A673 (cell line): ENCODE measurements around the gene KCNIP3. TPM values are rescaled to one million over a fixed set of nuclear protein-coding genes. Genes with fewer than 3 reads are reported as not detected.

ENCODE experiments used
- BruUV-seq: library from RNA; stranded (reverse); fragments of 400-500 nt; replicated peaks from 2 replicates; lab custom pipeline; 2021; lab: Mats Ljungman, UMichigan
- CTCF ChIA-PET: fragments of 300-600 bp; sonication (Branson Sonifier 250); formaldehyde crosslinking; loops from one replicate; lab custom pipeline; 2022; ENCODE audit warnings: antibody characterized with exemption; lab: Charles Lee
- POLR2A ChIA-PET: fragments of 300-600 bp; sonication (Branson Sonifier 250); formaldehyde crosslinking; loops from one replicate; lab custom pipeline; 2022; ENCODE audit warnings: antibody characterized with exemption; ENCODE audit not compliant: low non-redundant PET; lab: Charles Lee
- DNase-seq: peaks from one replicate; pipeline ENCODE4 v3.0.0-alpha.2; 2015; ENCODE audit warnings: low spot score
- H3K27ac ChIP-seq: fragments of 200-600 bp; sonication (generic); 2 replicates; pipeline ENCODE4 v1.5.1; 2016; ENCODE audit warnings: mixed run types, low read depth, mild to moderate bottlenecking, mixed read lengths, antibody characterized with exemption, low read length; ENCODE audit not compliant: poor library complexity, severe bottlenecking
- H3K27me3 ChIP-seq: fragments of 200-600 bp; sonication (generic); replicated peaks from 2 replicates; pipeline ENCODE4 v1.6.1; 2017; ENCODE audit warnings: mixed run types, low read depth, mild to moderate bottlenecking, mixed read lengths, antibody characterized with exemption, low read length; ENCODE audit not compliant: insufficient read depth, poor library complexity
- H3K36me3 ChIP-seq: fragments of 200-600 bp; sonication (generic); 2 replicates; pipeline ENCODE4 v1.6.1; 2016; ENCODE audit warnings: mixed run types, mild to moderate bottlenecking, mixed read lengths, antibody characterized with exemption, low read length; ENCODE audit not compliant: insufficient read depth, poor library complexity, severe bottlenecking
- H3K4me1 ChIP-seq: fragments of 200-600 bp; sonication (generic); 2 replicates; pipeline ENCODE4 v1.6.1; 2017; ENCODE audit warnings: mixed run types, mild to moderate bottlenecking, mixed read lengths, antibody characterized with exemption, low read length; ENCODE audit not compliant: insufficient read depth, poor library complexity, severe bottlenecking
- H3K4me3 ChIP-seq: fragments of 200-600 bp; sonication (generic); 2 replicates; pipeline ENCODE4 v1.5.1; 2016; ENCODE audit warnings: low read depth, mixed run types, mild to moderate bottlenecking, mixed read lengths, low read length; ENCODE audit not compliant: poor library complexity, severe bottlenecking
- H3K9me3 ChIP-seq: fragments of 200-600 bp; sonication (generic); 2 replicates; pipeline ENCODE4 v1.6.1; 2016; ENCODE audit warnings: mixed run types, low read depth, mild to moderate bottlenecking, mixed read lengths, antibody characterized with exemption, low read length; ENCODE audit not compliant: poor library complexity, severe bottlenecking
- CTCF ChIP-seq: fragments of 300-800, 200-600 bp; sonication (generic); conservative IDR thresholded peaks from 2 replicates; pipeline ENCODE4 v1.5.1; 2017; ENCODE audit warnings: low read depth, mild to moderate bottlenecking, antibody characterized with exemption, low read length, moderate library complexity, mixed read lengths
- EZH2 ChIP-seq: fragments of 200-600 bp; sonication (generic); IDR thresholded peaks from 2 replicates; pipeline ENCODE4 v1.6.1; 2017; ENCODE audit warnings: borderline replicate concordance, low read depth, mild to moderate bottlenecking, mixed read lengths, antibody characterized with exemption, low read length; ENCODE audit not compliant: poor library complexity, severe bottlenecking
- intact Hi-C: fragments of 100-400 bp; cut with micrococcal nuclease; formaldehyde crosslinking; loops from one replicate; pipeline ENCODE4 v1.10.0; 2022; ENCODE audit not compliant: unreplicated experiment
- total RNA-seq: library from RNA; stranded (reverse); gene quantifications from 2 replicates; pipeline ENCODE4 v1.2.3, GENCODE V29; 2021

Gene KCNIP3
- total RNA-seq, 1 experiment from 2014 or later, result 0.45 TPM

GRCh38 chr2:95303191-95303919 lies 6.2 kb downstream of the KCNIP3 start:
- ChIA-PET POLR2A (no interaction called here), CTCF (no interaction called here)
- no peaks in the 10 kb centered on the region for H3K27me3 ChIP-seq
- no peak overlapping the region for H3K27ac ChIP-seq
- H3K4me1 ChIP-seq, result no peaks in the 10 kb centered on the region
- BruUV-seq, result no TSS peak
- H3K4me3 ChIP-seq, result no peak overlapping the region
- TF ChIP-seq CTCF (no peak), EZH2 (no peak)
- no peaks in the 10 kb centered on the region for H3K36me3 ChIP-seq
- intact Hi-C loops, result no loop called here
- DNase-seq, result no peak
- H3K9me3 ChIP-seq, result no peaks in the 10 kb centered on the region

GRCh38 chr2:95305380-95306061 lies 8.4 kb downstream of the KCNIP3 start:
- CTCF ChIA-PET, result no interaction called here
- no peak for DNase-seq
- POLR2A ChIA-PET, result no interaction called here

GRCh38 chr2:95306336-95306895 lies 9.3 kb downstream of the KCNIP3 start:
- Histone ChIP-seq H3K4me3 (no peak overlapping the region), H3K9me3 (no peaks in the 10 kb centered on the region), H3K27me3 (no peaks in the 10 kb centered on the region), H3K36me3 (no peaks in the 10 kb centered on the region), H3K4me1 (no peaks in the 10 kb centered on the region), H3K27ac (no peak overlapping the region)
- TF ChIP-seq CTCF (no peak), EZH2 (no peak)
- DNase-seq, result no peak
- no TSS peak for BruUV-seq
- POLR2A ChIA-PET, result no interaction called here
- CTCF ChIA-PET, result no interaction called here
- intact Hi-C loops, result no loop called here

More at GRCh38 chr2:95305380-95306061, 8.4 kb downstream of the KCNIP3 start:
- no TSS peak for BruUV-seq
- H3K9me3 ChIP-seq, result no peaks in the 10 kb centered on the region
- H3K27ac ChIP-seq, result no peak overlapping the region
- no peak overlapping the region for H3K4me3 ChIP-seq
- intact Hi-C loops, result no loop called here
- no peaks in the 10 kb centered on the region for H3K4me1 ChIP-seq
- no peaks in the 10 kb centered on the region for H3K36me3 ChIP-seq
- TF ChIP-seq CTCF (no peak), EZH2 (no peak)
- no peaks in the 10 kb centered on the region for H3K27me3 ChIP-seq
